DOHH2 (cell line): Measurements from ENCODE around the gene PPP1R3A.

Experiments used
- EZH2phosphoT487 ChIP-seq: fragments of 200-600 bp; sonication (generic); IDR thresholded peaks from 2 replicates; pipeline ENCODE4 v1.6.1; 2017; ENCODE audit warnings: borderline replicate concordance, mild to moderate bottlenecking, antibody characterized with exemption, low read length, moderate library complexity, mixed read lengths
- TF ChIP-seq, protein P1 (sequence below): fragments of 200-600 bp; sonication (generic); IDR thresholded peaks from one replicate; pipeline ENCODE4 v1.5.1; 2014; ENCODE audit warnings: antibody characterized with exemption, mild to moderate bottlenecking, low read depth, low read length; ENCODE audit not compliant: poor library complexity, severe bottlenecking

DNA sequence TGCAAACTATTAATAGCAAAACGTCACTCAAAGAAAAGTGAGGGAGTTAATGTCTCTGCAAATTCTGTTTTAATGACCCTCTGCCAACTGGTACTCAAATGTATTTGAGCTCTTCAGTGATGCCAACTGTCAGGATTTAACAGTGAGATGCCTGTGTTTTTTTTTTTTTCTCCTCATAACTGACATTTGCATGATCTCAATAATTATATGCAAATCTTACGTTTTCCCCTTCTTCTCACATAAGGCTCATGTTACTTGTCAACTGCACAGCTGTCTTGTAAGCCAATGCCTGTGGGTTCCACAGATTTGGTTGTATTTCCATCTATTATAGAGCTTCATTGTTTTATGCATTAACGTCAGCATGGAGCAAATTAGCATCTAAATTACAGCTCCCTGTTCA, 38.2 kb downstream of the PPP1R3A start:
- no peak for TF ChIP-seq EZH2phosphoT487
- TF ChIP-seq, protein P1, sequence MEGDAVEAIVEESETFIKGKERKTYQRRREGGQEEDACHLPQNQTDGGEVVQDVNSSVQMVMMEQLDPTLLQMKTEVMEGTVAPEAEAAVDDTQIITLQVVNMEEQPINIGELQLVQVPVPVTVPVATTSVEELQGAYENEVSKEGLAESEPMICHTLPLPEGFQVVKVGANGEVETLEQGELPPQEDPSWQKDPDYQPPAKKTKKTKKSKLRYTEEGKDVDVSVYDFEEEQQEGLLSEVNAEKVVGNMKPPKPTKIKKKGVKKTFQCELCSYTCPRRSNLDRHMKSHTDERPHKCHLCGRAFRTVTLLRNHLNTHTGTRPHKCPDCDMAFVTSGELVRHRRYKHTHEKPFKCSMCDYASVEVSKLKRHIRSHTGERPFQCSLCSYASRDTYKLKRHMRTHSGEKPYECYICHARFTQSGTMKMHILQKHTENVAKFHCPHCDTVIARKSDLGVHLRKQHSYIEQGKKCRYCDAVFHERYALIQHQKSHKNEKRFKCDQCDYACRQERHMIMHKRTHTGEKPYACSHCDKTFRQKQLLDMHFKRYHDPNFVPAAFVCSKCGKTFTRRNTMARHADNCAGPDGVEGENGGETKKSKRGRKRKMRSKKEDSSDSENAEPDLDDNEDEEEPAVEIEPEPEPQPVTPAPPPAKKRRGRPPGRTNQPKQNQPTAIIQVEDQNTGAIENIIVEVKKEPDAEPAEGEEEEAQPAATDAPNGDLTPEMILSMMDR: no peak
